B cell (primary cell): ENCODE measurements around the gene TOP1.

Experiments
- CTCF ChIP-seq: fragments of 200-600 bp; IDR thresholded peaks from one replicate; pipeline ENCODE4 v1.8.0; 2022; ENCODE audit warnings: antibody characterized with exemption, mild to moderate bottlenecking
- EZH2 ChIP-seq: IDR thresholded peaks from 2 replicates; pipeline ENCODE4 v1.6.1; 2012; ENCODE audit warnings: borderline replicate concordance, low read depth, mild to moderate bottlenecking, moderate library complexity, low read length; ENCODE audit not compliant: insufficient read depth, poor library complexity, severe bottlenecking

GRCh38 chr20:41058674-41059635 is 30.3 kb downstream of the TOP1 start:
- TF ChIP-seq CTCF (no peak), EZH2 (no peak)
